HEK293 (cell line): ENCODE results near the gene NCDN.
"Not testable (repeated sequence)": the region's sequence is repeated elsewhere in the genome, so short reads cannot be mapped to it uniquely, and the experiment has no call there.

ENCODE experiments used
- CTCF ChIA-PET: fragments of 350-600 bp; formaldehyde crosslinking; extraction: SDS; loops from one replicate; lab custom pipeline; 2021; ENCODE audit warnings: antibody characterized with exemption; lab: Yijun Ruan, JAX
- POLR2A ChIA-PET: fragments of 300-600 bp; formaldehyde crosslinking; extraction: SDS; loops from one replicate; lab custom pipeline; 2020; ENCODE audit warnings: antibody characterized with exemption, inconsistent platforms; lab: Yijun Ruan, JAX
- H3K27ac ChIP-seq: fragments of 200-500 bp; sonication (Bioruptor generic); 2 replicates; pipeline ENCODE4 v1.5.1; 2014; ENCODE audit warnings: low read depth, low read length, control low read depth, inconsistent platforms; ENCODE audit errors: extremely low read depth
- H3K36me3 ChIP-seq, 2 experiments: fragments of 200-500 bp in 1 of 2; sonication (Bioruptor generic) in 1 of 2; 1 replicate in 1 of 2; 2 replicates in 1 of 2; pipeline ENCODE4 v1.5.1; 2014 to 2017; ENCODE audit warnings: inconsistent platforms in 2 of 2, low read length in 2 of 2; ENCODE audit not compliant: control insufficient read depth in 2 of 2, insufficient read depth in 1 of 2
- H3K4me1 ChIP-seq: fragments of 200-500 bp; sonication (Bioruptor generic); 2 replicates; pipeline ENCODE4 v1.5.1; 2014; ENCODE audit warnings: mild to moderate bottlenecking, low read length, inconsistent platforms; ENCODE audit not compliant: control insufficient read depth, insufficient read depth
- H3K4me3 ChIP-seq: 2 replicates; pipeline ENCODE4 v1.5.1; 2011; ENCODE audit warnings: low read depth, mild to moderate bottlenecking, control low read depth, low read length, moderate library complexity
- H3K9me3 ChIP-seq: fragments of 200-500 bp; sonication (Bioruptor generic); 2 replicates; pipeline ENCODE4 v1.5.1; 2014; ENCODE audit warnings: low read depth, low read length, inconsistent platforms; ENCODE audit not compliant: control insufficient read depth, insufficient read depth
- BCL11A ChIP-seq: fragments of 450-650 bp; formaldehyde crosslinking; IDR thresholded peaks from 2 replicates; pipeline ENCODE4 v1.5.1; 2016; ENCODE audit warnings: low read depth, missing biosample characterization, missing genetic modification characterization
- OVOL3 ChIP-seq: fragments of 450-650 bp; formaldehyde crosslinking; IDR thresholded peaks from 2 replicates; pipeline ENCODE4 v1.5.1; 2016; ENCODE audit warnings: missing biosample characterization, missing genetic modification characterization
- ZFP37 ChIP-seq: fragments of 450-650 bp; formaldehyde crosslinking; IDR thresholded peaks from 2 replicates; pipeline ENCODE4 v1.5.1; 2016; ENCODE audit warnings: missing biosample characterization, missing genetic modification characterization
- ZNF121 ChIP-seq: fragments of 450-650 bp; formaldehyde crosslinking; IDR thresholded peaks from 2 replicates; pipeline ENCODE4 v1.5.1; 2016; ENCODE audit warnings: missing biosample characterization, missing genetic modification characterization
- ZNF175 ChIP-seq: fragments of 450-650 bp; formaldehyde crosslinking; IDR thresholded peaks from 2 replicates; pipeline ENCODE4 v1.5.1; 2016; ENCODE audit warnings: missing biosample characterization, missing genetic modification characterization
- ZNF19 ChIP-seq: fragments of 450-650 bp; formaldehyde crosslinking; IDR thresholded peaks from 2 replicates; pipeline ENCODE4; 2016; ENCODE audit warnings: missing biosample characterization, missing genetic modification characterization, low read depth
- ZNF350 ChIP-seq: fragments of 450-650 bp; formaldehyde crosslinking; IDR thresholded peaks from 2 replicates; pipeline ENCODE4 v1.5.0; 2017; ENCODE audit warnings: missing biosample characterization, mild to moderate bottlenecking, missing genetic modification characterization
- ZNF624 ChIP-seq: fragments of 450-650 bp; formaldehyde crosslinking; IDR thresholded peaks from 2 replicates; pipeline ENCODE4 v1.5.1; 2017; ENCODE audit warnings: missing biosample characterization, missing genetic modification characterization
- ZNF626 ChIP-seq: fragments of 450-650 bp; sonication (Bioruptor Pico); formaldehyde crosslinking; IDR thresholded peaks from 2 replicates; pipeline ENCODE4 v1.5.1; 2018; ENCODE audit warnings: missing biosample characterization, missing genetic modification characterization, inconsistent platforms
- ZNF768 ChIP-seq: fragments of 450-650 bp; formaldehyde crosslinking; IDR thresholded peaks from 2 replicates; pipeline ENCODE4 v1.5.1; 2018; ENCODE audit warnings: missing biosample characterization, mild to moderate bottlenecking, missing genetic modification characterization
- ZSCAN30 ChIP-seq: fragments of 450-650 bp; IDR thresholded peaks from 2 replicates; pipeline ENCODE4 v1.5.1; 2018; ENCODE audit warnings: missing biosample characterization, mild to moderate bottlenecking, missing genetic modification characterization, moderate library complexity
- TF ChIP-seq, protein P1 (sequence below): fragments of 450-650 bp; formaldehyde crosslinking; IDR thresholded peaks from 2 replicates; pipeline ENCODE4 v1.5.1; 2017; ENCODE audit warnings: missing biosample characterization, missing genetic modification characterization
- TF ChIP-seq, protein P2 (sequence below): fragments of 450-650 bp; formaldehyde crosslinking; IDR thresholded peaks from 2 replicates; pipeline ENCODE4 v1.5.1; 2016; ENCODE audit warnings: missing biosample characterization, missing genetic modification characterization
- TF ChIP-seq, protein P3 (sequence below): fragments of 450-650 bp; formaldehyde crosslinking; IDR thresholded peaks from 2 replicates; pipeline ENCODE4 v1.5.1; 2016; ENCODE audit warnings: missing biosample characterization, missing genetic modification characterization

The NCDN gene

DNA sequence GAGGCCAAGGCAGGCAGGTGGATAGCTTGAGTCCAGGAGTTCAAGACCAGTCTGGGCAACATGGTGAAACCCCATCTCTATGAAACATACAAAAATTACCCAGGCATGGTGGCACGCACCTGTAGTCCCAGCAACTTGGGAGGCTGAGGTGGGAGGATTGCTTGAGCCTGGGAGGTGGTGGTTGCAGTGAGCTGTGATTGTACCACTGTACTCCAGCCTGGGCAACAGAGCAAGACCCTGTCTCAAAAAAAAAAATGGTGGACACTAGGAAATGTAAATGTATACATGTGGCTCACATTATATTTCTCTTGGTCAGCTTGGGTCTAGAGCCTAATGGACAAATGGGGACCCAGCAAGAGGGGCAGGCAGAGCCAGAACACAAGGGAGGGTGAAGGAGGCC is 28.2 kb downstream of the NCDN start:
- TF ChIP-seq ZNF121, result peak; percentile 74
- H3K27ac ChIP-seq, H3K9me3 ChIP-seq, H3K4me3 ChIP-seq, H3K4me1 ChIP-seq, H3K36me3 ChIP-seq: not testable (repeated sequence)
- ChIA-PET CTCF (interaction anchor here (0.8 to 2.9 kb wide), 4 partner anchors 15 to 129 kb away, joined by 5 to 16 read pairs (median 10); no protein-coding TSS in a partner anchor), POLR2A (interaction anchor here (0.9 kb wide), 1 partner anchor 184 kb away, joined by 3 read pairs; no protein-coding TSS in a partner anchor)

DNA sequence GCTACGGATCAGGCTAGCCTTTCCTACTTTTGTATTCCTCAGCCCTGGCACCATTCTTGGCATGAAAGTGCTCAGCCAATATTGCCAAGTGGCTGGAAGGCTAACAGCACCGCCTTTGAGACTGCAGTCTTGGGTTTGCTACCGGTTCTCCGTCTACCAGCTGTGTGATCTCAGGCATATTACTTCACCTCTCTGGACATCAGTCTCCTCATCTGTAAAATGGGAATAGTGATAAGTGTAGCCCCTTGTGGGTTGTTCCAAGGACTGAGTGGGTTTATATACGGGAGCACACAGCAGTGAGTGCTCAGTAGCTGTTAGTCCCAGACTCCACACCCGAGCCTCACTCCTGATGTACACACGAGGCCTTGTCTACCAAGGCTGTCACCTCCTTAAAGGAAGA is 29.2 kb downstream of the NCDN start:
- Histone ChIP-seq H3K4me3 (no peak overlapping the region), H3K27ac (no peak overlapping the region), H3K9me3 (no peaks in the 10 kb centered on the region), H3K36me3 (peaks cover 0 to 7% of the 10 kb centered on the region in 2 experiments; a peak in 1 of 3 replicates), H3K4me1 (no peaks in the 10 kb centered on the region)
- POLR2A ChIA-PET, result interaction anchor here (0.9 kb wide), 1 partner anchor 183 kb away, joined by 3 read pairs; no protein-coding TSS in a partner anchor
- CTCF ChIA-PET, result interaction anchor here (1.1 to 2.9 kb wide), 2 partner anchors 17 to 18 kb away, joined by 3 to 16 read pairs; no protein-coding TSS in a partner anchor
- TF ChIP-seq ZNF768 (tag by site-specific recombination) (0 out of 2 replicates have a peak, but pooled peaks have one; percentile 14), ZFP37 (tag by site-specific recombination) (no peak)

DNA sequence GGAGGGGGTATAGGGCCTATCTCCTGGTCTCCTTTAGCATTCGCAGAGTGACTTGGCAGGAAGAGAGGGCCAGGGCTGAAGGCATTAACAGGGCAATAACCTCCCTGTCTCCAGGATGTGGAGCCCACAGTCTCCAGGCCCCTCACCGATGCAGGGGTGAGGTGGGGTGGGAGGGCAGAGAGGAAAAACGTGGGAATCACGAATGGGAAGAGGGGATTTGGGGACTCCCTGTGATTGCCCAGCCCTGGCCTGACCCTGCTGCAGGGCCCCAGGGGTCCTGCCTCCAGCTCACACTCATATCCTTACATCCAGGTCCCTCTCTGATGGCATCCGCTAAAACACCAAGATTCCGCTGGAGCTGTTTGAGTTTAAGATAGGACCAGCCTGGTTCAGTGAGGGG is 30.1 kb downstream of the NCDN start:
- Histone ChIP-seq H3K4me1 (no peaks in the 10 kb centered on the region), H3K36me3 (peaks cover 0 to 9% of the 10 kb centered on the region in 2 experiments; a peak in 1 of 3 replicates)
- CTCF ChIA-PET, result interaction anchor here (1.1 kb wide), 1 partner anchor 16 kb away, joined by 3 read pairs; no protein-coding TSS in a partner anchor
- TF ChIP-seq, protein P1, sequence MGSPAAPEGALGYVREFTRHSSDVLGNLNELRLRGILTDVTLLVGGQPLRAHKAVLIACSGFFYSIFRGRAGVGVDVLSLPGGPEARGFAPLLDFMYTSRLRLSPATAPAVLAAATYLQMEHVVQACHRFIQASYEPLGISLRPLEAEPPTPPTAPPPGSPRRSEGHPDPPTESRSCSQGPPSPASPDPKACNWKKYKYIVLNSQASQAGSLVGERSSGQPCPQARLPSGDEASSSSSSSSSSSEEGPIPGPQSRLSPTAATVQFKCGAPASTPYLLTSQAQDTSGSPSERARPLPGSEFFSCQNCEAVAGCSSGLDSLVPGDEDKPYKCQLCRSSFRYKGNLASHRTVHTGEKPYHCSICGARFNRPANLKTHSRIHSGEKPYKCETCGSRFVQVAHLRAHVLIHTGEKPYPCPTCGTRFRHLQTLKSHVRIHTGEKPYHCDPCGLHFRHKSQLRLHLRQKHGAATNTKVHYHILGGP (tag by site-specific recombination), result no peak
- TF ChIP-seq BCL11A, result no peak
- no peak for TF ChIP-seq ZNF175 (tag by site-specific recombination)
- TF ChIP-seq OVOL3 (tag by site-specific recombination), result no peak
- TF ChIP-seq, all 188 proteins: peak for 0
- H3K9me3 ChIP-seq, result no peaks in the 10 kb centered on the region
- POLR2A ChIA-PET, result no interaction called here
- no peak overlapping the region for H3K4me3 ChIP-seq
- no peak overlapping the region for H3K27ac ChIP-seq

DNA sequence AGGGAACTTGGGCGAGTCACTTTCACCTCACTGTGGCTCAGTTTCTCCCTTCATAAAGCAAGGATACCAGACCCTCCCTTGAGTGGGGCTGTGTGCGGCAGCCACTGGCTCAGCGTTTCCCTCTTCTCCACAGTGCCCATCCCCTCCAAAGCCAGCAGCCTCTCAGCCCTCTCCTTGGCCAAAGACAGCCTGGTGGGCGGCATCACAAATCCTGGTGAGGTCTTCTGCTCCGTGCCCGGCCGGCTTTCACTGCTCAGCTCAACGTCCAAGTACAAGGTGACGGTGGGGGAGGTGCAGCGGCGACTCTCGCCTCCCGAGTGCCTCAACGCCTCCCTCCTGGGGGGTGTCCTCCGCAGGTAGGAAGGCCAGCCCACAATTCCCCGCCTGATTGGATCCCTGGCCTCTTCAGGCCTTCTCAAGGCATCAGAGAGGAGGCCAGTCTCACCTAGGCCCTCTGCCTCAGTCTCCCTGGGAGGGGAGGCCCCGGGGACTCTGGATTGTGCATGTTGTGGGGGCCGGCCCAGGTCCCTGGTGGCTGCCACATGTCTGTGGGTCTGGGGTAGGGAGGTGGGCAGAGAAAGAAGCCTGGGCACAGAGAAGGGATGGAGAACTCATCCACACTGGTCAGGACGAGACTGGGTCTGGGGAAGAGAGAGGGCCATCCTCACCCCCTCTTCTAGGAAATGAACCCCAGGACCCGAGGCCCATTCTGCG is 30.8 kb downstream of the NCDN start:
- H3K36me3 ChIP-seq, result peaks cover 0 to 12% of the 10 kb centered on the region in 2 experiments; a peak in 1 of 3 replicates
- H3K4me3 ChIP-seq, result no peak overlapping the region
- CTCF ChIA-PET, result interaction anchor here (0.6 kb wide), 1 partner anchor 36 kb away, joined by 7 read pairs; no protein-coding TSS in a partner anchor
- no peaks in the 10 kb centered on the region for H3K9me3 ChIP-seq
- TF ChIP-seq ZNF624 (no peak), ZNF350 (tag by site-specific recombination) (no peak), ZNF19 (tag by site-specific recombination) (no peak), ZSCAN30 (tag by site-specific recombination) (no peak), ZNF626 (no peak)
- TF ChIP-seq, protein P2, sequence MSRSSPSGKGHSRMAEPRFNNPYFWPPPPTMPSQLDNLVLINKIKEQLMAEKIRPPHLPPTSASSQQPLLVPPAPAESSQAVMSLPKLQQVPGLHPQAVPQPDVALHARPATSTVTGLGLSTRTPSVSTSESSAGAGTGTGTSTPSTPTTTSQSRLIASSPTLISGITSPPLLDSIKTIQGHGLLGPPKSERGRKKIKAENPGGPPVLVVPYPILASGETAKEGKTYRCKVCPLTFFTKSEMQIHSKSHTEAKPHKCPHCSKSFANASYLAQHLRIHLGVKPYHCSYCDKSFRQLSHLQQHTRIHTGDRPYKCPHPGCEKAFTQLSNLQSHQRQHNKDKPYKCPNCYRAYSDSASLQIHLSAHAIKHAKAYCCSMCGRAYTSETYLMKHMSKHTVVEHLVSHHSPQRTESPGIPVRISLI (tag by site-specific recombination), result no peak
- TF ChIP-seq, protein P3, sequence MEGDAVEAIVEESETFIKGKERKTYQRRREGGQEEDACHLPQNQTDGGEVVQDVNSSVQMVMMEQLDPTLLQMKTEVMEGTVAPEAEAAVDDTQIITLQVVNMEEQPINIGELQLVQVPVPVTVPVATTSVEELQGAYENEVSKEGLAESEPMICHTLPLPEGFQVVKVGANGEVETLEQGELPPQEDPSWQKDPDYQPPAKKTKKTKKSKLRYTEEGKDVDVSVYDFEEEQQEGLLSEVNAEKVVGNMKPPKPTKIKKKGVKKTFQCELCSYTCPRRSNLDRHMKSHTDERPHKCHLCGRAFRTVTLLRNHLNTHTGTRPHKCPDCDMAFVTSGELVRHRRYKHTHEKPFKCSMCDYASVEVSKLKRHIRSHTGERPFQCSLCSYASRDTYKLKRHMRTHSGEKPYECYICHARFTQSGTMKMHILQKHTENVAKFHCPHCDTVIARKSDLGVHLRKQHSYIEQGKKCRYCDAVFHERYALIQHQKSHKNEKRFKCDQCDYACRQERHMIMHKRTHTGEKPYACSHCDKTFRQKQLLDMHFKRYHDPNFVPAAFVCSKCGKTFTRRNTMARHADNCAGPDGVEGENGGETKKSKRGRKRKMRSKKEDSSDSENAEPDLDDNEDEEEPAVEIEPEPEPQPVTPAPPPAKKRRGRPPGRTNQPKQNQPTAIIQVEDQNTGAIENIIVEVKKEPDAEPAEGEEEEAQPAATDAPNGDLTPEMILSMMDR, result no peak
- POLR2A ChIA-PET, result no interaction called here
- no peak overlapping the region for H3K27ac ChIP-seq
- H3K4me1 ChIP-seq, result no peaks in the 10 kb centered on the region
